Naive thymus-derived CD8-positive, alpha-beta T cell (primary cell): ENCODE results near the gene GEN1. TPM values are rescaled to one million over a fixed set of nuclear protein-coding genes. Genes with fewer than 3 reads are reported as not detected.
A peak's percentile ranks its signal among the peaks of the same experiment; 100 is the strongest.

Source experiments
- ATAC-seq, 2 donors: fragments of 150-1000 bp; cut with Tn5 transposase in 1 of 2; sonication (Bioruptor Pico), chemical (Tn5 transposase) in 1 of 2; 1 replicate in 1 of 2; 2 replicates in 1 of 2; pipeline ENCODE4 v1.10.0; 2021; ENCODE audit warnings: mild to moderate bottlenecking in 2 of 2, moderate library complexity in 2 of 2
- POLR2A ChIA-PET: fragments of 350-600 bp; sonication (Branson Sonifier 250); formaldehyde crosslinking; loops from one replicate; lab custom pipeline; 2021; ENCODE audit warnings: antibody characterized with exemption; lab: Charles Lee
- DNase-seq, 10 donors: peaks; one replicate each; pipeline versions ENCODE4 v3.0.0 to v3.0.0-alpha.2; 2020 to 2022
- H3K27ac Mint-ChIP-seq, 10 donors: one replicate each; pipeline ENCODE4 v1.8.0; 2020 to 2022; ENCODE audit warnings: mild to moderate bottlenecking in 10 of 10, mixed read lengths in 10 of 10, moderate library complexity in 4 of 10, inconsistent platforms in 1 of 10
- H3K27me3 Mint-ChIP-seq, 5 donors: one replicate each; pipeline ENCODE4 v1.8.0; 2021 to 2022; ENCODE audit warnings: mixed read lengths in 5 of 5
- H3K36me3 Mint-ChIP-seq, 3 donors: one replicate each; pipeline ENCODE4 v1.8.0; 2020 to 2022; ENCODE audit warnings: mixed read lengths in 3 of 3, mild to moderate bottlenecking in 2 of 3, inconsistent platforms in 1 of 3
- H3K4me1 Mint-ChIP-seq, 4 donors: one replicate each; pipeline ENCODE4 v1.8.0; 2021 to 2022; ENCODE audit warnings: mixed read lengths in 4 of 4
- H3K4me3 Mint-ChIP-seq, 10 donors: one replicate each; pipeline ENCODE4 v1.8.0; 2020 to 2022; ENCODE audit warnings: mild to moderate bottlenecking in 10 of 10, mixed read lengths in 10 of 10, moderate library complexity in 6 of 10, inconsistent platforms in 1 of 10
- H3K9me3 Mint-ChIP-seq, 9 donors: one replicate each; pipeline ENCODE4 v1.8.0; 2020 to 2022; ENCODE audit warnings: mixed read lengths in 9 of 9, mild to moderate bottlenecking in 3 of 9, inconsistent platforms in 1 of 9, moderate library complexity in 1 of 9
- polyA plus RNA-seq, 3 donors: library from polyadenylated mRNA; unstranded; fragments of 300-500 nt; fragmentation: Illumina TruSeq; gene quantifications; one replicate each; pipeline ENCODE4 v1.2.3, GENCODE V29; 2021
- total RNA-seq, 8 experiments: library from RNA in 2 of 8; stranded (reverse) in 2 of 8; gene quantifications; one replicate each; pipeline ENCODE4 v1.2.3 and lab custom pipeline; 2021 to 2026

GEN1 gene
- total and polyA plus RNA-seq, 5 experiments from 2014 or later, result 0.80 to 8.2 (median 2.1) TPM

DNA sequence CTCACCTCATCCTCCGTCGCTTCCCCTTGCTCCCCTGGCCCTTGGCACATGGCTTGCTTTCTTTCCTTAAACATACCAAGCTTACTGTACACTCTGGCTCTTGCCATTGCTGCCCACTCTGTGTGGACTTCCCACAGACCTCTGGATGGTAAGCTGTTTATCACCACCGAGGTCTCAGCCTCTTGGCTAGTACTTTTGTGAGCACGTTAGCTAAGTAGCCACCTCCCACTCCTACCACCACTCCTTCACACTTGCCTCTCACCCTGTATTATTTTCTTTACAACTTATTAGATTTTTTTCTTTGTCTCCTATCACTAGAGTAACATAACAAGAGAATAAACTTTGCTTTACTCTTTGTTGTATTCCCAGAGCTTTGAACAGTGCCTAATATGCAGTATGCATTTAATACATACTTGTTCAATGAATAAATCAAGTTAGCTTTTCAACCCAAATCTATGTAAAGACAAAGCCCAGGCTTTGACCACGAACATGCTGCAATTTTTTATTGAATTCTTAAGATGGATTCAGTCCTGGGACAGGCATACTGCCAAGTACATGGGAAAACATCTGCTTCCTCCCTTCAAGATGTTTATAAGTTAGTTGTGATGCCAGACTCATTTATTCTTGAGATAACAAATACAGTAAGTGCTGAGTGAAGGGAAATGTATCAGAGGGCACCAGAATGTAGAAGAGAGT is 37.3 kb downstream of the GEN1 start:
- POLR2A ChIA-PET, result no interaction called here
- Mint-ChIP-seq H3K4me3 (no peak overlapping the region), H3K27ac (no peak overlapping the region), H3K4me1 (no peaks in the 10 kb centered on the region), H3K36me3 (no peaks in the 10 kb centered on the region), H3K27me3 (peaks cover 14 to 51% (median 37%) of the 10 kb centered on the region in 5 donors), H3K9me3 (no peaks in the 10 kb centered on the region)
- ATAC-seq, result no peak
- no peak for DNase-seq

DNA sequence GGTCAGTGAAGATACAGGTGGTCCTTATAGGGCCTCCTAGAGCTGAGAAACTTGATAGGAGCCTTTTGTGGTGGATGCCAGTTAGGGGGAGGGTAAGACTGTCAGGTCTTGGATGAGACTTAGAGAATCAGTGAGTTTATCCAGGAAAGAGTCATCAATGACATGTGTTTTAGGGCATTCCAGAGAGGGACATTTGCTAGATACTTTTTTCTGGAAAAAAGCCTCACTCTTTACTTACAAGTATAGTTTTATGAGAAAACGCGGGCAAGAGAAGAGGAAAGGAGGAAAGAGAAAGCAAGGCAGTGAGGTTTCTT is 37.8 kb downstream of the GEN1 start:
- ATAC-seq, result no peak
- no peaks in the 10 kb centered on the region for H3K9me3 Mint-ChIP-seq
- no peak overlapping the region for H3K4me3 Mint-ChIP-seq
- no peak overlapping the region for H3K27ac Mint-ChIP-seq
- peaks cover 14 to 51% (median 37%) of the 10 kb centered on the region in 5 donors for H3K27me3 Mint-ChIP-seq
- no peak for DNase-seq
- H3K36me3 Mint-ChIP-seq, result no peaks in the 10 kb centered on the region
- no peaks in the 10 kb centered on the region for H3K4me1 Mint-ChIP-seq
- POLR2A ChIA-PET, result no interaction called here

GRCh38 chr2:17792515-17792914 is 38.6 kb downstream of the GEN1 start:
- H3K4me3 Mint-ChIP-seq, result no peak overlapping the region
- no peaks in the 10 kb centered on the region for H3K36me3 Mint-ChIP-seq
- POLR2A ChIA-PET, result no interaction called here
- DNase-seq (no peak), ATAC-seq (no peak)
- peaks cover 14 to 51% (median 38%) of the 10 kb centered on the region in 5 donors for H3K27me3 Mint-ChIP-seq
- no peaks in the 10 kb centered on the region for H3K9me3 Mint-ChIP-seq
- no peaks in the 10 kb centered on the region for H3K4me1 Mint-ChIP-seq
- no peak overlapping the region for H3K27ac Mint-ChIP-seq

DNA sequence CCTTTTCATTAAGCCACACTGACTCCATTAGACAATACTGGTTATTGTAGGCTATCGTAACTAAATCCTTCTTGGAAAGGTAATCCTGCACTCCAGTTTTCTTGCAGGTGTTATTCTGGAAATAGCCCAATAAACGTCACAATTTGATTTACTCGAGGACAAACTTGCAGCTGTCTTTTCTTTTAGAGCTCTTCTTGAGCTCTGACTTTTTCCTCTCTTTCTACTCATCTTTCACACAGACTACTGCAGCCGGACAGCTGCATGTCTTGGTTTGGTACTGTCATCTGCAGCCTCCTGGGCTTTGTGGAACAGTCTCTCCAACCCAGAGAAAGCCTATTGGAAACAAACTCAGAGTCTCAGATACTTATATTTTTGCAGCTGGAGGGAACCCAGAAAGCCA is 39.4 kb downstream of the GEN1 start:
- Mint-ChIP-seq H3K9me3 (no peaks in the 10 kb centered on the region), H3K27me3 (peaks cover 15 to 51% (median 41%) of the 10 kb centered on the region in 5 donors), H3K36me3 (no peaks in the 10 kb centered on the region), H3K4me1 (no peaks in the 10 kb centered on the region), H3K27ac (no peak overlapping the region), H3K4me3 (no peak overlapping the region)
- POLR2A ChIA-PET, result no interaction called here
- ATAC-seq, result no peak
- DNase-seq, result no peak

DNA sequence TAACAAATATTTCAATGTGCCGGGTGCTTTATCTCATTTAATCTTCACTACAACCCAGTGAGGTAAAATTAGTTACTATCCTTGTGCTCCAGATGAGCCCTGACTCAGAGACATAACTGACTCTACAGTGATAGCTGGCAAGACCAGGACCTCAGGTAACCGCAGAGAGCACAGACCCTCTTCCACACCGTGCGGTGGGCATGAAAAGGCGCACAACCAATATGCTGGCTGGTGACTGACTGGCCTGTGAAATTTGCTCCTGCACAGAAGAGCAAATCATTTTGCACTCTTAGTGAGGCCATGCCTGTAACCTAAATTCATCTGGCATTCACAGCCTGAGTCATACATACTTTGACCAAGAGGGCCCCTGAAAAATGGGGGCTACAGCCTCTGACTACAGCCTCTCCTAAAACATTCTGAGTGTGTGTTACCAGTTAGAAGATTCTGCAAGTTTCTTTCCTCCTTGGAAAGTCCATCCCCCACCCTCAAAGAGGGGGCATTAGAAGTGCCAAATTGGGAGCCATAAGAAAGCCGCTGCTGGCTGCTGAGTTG is 39.9 kb downstream of the GEN1 start:
- Mint-ChIP-seq H3K4me1 (no peaks in the 10 kb centered on the region), H3K27me3 (peaks cover 15 to 51% (median 41%) of the 10 kb centered on the region in 5 donors), H3K4me3 (no peak overlapping the region), H3K36me3 (no peaks in the 10 kb centered on the region), H3K9me3 (no peaks in the 10 kb centered on the region), H3K27ac (no peak overlapping the region)
- POLR2A ChIA-PET, result no interaction called here
- no peak for DNase-seq
- no peak for ATAC-seq

DNA sequence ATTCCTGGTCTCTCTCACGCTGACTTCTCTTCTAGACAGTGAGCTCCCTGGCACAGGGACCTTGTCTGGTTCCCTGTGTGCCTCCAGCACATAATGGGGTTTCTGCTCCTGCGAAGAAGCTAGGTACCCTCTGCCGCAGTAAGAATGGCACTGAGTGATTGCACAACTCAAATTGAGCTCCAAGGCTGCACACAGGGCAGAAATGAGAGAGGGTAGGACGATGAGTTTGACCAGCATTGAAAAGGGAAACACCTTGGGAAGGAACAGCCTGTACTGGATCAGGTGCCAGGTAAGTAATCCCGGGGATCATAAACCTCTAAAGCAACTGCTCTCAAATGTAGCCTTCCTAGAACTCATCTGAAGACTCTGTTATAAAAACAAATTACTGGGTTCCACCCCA is 41.4 kb downstream of the GEN1 start:
- Mint-ChIP-seq H3K36me3 (no peaks in the 10 kb centered on the region), H3K27ac (peak overlapping the region in 1 of 10 donors; percentile 1), H3K4me3 (no peak overlapping the region), H3K4me1 (peaks cover 0 to 5% (median 0%) of the 10 kb centered on the region in 4 donors), H3K9me3 (no peaks in the 10 kb centered on the region), H3K27me3 (peaks cover 15 to 59% (median 46%) of the 10 kb centered on the region in 5 donors)
- POLR2A ChIA-PET, result no interaction called here
- DNase-seq (no peak), ATAC-seq (no peak)

DNA sequence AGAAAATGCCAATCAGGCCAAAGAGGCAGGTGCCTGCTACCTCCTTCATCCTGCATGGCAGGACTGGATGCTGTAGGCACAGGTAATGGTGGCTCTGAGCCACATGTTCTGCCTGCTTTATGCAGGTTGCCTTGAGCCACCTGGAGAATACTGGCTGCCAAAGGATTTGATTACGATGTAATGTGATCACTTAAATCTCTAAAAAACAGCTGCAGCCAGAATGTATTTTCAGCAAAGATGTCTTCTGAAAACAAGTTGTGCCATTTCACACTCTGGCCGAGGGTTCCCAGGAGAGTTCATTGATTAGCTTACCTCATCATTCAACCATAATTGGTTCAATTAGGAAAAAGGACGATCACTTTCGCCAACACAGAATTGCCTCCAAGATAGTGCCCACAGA is 44.4 kb downstream of the GEN1 start:
- DNase-seq, result no peak
- ATAC-seq, result no peak
- no peak overlapping the region for H3K27ac Mint-ChIP-seq
- H3K4me1 Mint-ChIP-seq, result peaks cover 0 to 13% (median 0%) of the 10 kb centered on the region in 4 donors
- H3K36me3 Mint-ChIP-seq, result no peaks in the 10 kb centered on the region
- no peak overlapping the region for H3K4me3 Mint-ChIP-seq
- peaks cover 3 to 30% (median 26%) of the 10 kb centered on the region in 5 donors for H3K27me3 Mint-ChIP-seq
- no peaks in the 10 kb centered on the region for H3K9me3 Mint-ChIP-seq
- POLR2A ChIA-PET, result no interaction called here

DNA sequence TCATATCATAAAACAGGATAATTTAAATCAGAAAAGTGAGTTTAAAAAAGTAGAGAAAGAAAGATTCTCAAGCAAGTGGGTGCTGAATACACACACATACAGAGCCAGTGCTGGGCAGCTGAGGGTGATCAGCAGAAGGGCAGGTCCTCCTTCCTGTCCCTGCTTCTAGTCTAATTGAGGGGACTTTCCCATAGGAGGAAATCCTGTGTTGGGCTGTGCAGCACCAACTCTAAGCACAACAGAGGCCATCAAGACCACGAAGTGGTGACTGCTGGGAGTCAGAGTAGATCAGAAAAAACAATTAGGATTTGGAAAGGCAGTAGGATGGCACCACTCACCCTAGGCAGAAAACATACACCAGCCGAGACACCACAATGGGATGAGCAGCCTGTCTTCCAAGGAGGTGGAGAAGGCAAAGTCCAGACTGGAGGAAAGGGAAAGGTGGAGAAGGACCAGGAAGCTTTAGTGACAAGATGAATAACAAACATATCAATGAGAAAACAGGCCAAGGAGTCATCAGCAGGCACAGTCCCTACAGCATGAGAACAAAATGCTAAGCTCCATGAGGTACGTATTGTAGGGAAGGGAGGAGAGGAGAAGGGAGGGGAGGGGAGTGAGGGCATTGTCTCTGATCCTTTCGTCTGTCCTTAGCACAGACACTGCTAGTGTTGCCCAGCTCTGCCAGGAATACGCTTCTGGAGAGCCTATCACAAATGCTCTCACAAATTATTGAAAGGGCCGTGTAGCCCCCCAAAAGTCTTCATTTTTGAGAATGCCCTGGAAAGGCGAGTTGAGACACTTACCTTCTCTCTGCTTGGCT is 45.6 kb downstream of the GEN1 start:
- Mint-ChIP-seq H3K9me3 (no peaks in the 10 kb centered on the region), H3K4me1 (peaks cover 0 to 25% (median 0%) of the 10 kb centered on the region in 4 donors), H3K27ac (peak overlapping the region in 1 of 10 donors; percentile 33), H3K36me3 (no peaks in the 10 kb centered on the region), H3K27me3 (peaks cover 2 to 27% (median 22%) of the 10 kb centered on the region in 5 donors), H3K4me3 (no peak overlapping the region)
- POLR2A ChIA-PET, result no interaction called here
- ATAC-seq (no peak), DNase-seq (no peak)

DNA sequence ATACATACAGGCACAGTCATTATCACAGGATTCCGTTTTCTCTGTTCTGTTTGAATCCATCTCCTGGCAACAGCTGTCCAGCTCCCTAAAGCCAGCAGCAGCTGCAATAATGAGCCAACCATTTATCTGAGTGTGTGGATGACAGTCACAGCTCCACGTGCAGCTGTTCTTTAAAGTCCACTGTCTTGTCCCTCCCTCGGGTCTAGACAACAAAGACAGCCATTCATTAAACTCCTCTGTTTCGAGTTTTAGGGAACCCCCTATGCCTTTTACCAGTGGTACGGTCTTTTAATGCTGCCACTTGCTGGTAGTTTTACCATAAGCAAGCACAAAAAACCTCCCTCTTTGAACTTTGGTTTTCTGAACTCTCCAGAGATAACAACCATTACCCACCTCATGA is 46.3 kb downstream of the GEN1 start:
- DNase-seq (no peak), ATAC-seq (no peak)
- POLR2A ChIA-PET, result no interaction called here
- Mint-ChIP-seq H3K9me3 (no peaks in the 10 kb centered on the region), H3K36me3 (no peaks in the 10 kb centered on the region), H3K4me3 (no peak overlapping the region), H3K27me3 (peaks cover 2 to 20% (median 16%) of the 10 kb centered on the region in 5 donors), H3K27ac (no peak overlapping the region), H3K4me1 (peaks cover 0 to 31% (median 0%) of the 10 kb centered on the region in 4 donors)

DNA sequence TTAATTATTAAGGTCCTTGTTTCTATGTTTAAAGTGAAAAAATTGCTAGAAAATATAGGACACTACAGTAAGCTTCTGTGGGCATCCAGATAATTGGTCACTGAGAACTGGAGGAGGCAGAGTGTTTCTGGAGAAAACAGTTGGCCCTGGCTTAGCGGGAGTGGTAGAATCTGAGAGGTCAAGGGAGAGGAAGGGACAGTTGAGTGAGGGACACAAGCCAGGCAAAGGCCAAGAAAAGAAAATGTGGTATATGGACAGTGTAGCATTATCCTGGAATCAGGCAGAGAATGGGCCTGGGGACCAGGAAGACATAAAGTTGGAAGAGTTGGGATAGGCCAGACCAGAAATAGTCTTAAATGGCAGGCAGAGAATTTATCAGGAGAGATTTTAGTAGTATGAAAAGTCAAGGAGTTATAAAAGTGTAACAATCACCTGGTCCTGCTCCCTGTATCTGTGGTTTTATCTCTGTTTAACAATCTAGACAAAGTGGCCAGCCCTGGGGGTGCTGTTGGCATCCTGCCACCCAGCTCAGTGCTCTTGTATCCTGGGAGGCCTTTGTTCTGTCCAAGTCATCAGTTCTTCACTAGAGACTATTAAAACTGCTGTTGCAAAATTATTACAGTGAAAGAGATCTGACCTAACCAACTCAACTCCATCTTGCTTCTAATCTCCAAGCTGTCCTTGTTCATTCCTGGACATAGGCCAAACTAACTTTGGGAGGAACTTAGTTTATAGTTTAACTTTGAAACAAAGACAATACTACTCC is 46.9 kb downstream of the GEN1 start:
- ATAC-seq (no peak), DNase-seq (no peak)
- Mint-ChIP-seq H3K36me3 (no peaks in the 10 kb centered on the region), H3K9me3 (no peaks in the 10 kb centered on the region), H3K4me3 (no peak overlapping the region), H3K27me3 (peaks cover 2 to 18% (median 9%) of the 10 kb centered on the region in 5 donors), H3K4me1 (peaks cover 0 to 35% (median 0%) of the 10 kb centered on the region in 4 donors), H3K27ac (no peak overlapping the region)
- POLR2A ChIA-PET, result no interaction called here

- Mint-ChIP-seq H3K4me3 (no peak overlapping the region), H3K27ac (no peak overlapping the region), H3K4me1 (peaks cover 0 to 37% (median 0%) of the 10 kb centered on the region in 4 donors), H3K36me3 (no peaks in the 10 kb centered on the region), H3K9me3 (no peaks in the 10 kb centered on the region), H3K27me3 (peaks cover 0 to 17% (median 8%) of the 10 kb centered on the region in 5 donors)
- no peak for DNase-seq
- no peak for ATAC-seq
- POLR2A ChIA-PET, result no interaction called here
Measured at GRCh38 chr2:17803497-17803896, 49.6 kb downstream of the GEN1 start.

DNA sequence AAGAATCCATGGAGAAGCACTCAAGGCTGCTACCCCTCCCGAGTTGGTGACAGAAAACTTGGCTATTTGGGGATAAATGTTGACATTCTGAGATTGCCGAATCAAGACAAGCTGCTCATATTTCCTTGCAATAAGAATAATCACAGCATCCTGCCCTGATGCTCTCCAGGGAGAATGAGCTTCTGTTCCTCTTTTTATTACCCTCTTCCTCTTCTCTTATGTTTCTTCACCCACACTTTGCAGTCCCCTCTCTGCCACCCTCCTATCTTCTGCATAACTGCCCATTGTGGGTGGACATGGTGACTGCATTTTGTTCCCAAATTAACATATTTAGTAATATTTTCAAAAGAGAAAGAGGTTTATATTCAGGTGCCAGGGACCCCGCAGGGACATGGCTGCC is 50.4 kb downstream of the GEN1 start:
- Mint-ChIP-seq H3K27me3 (peaks cover 0 to 16% (median 4%) of the 10 kb centered on the region in 5 donors), H3K4me1 (peaks cover 0 to 37% (median 0%) of the 10 kb centered on the region in 4 donors), H3K9me3 (no peaks in the 10 kb centered on the region), H3K27ac (peak overlapping the region in 1 of 10 donors; percentile 47), H3K4me3 (no peak overlapping the region), H3K36me3 (no peaks in the 10 kb centered on the region)
- POLR2A ChIA-PET, result no interaction called here
- ATAC-seq (peak in 1 of 2 donors; percentile 41), DNase-seq (no peak)
